HL-60 (cell line): ENCODE measurements around the gene TOMM40.

Experiments
- DNase-seq, 2 experiments: peaks; one replicate each; pipeline ENCODE4 v3.0.0-alpha.2; 2010 to 2020; ENCODE audit warnings: low read depth in 1 of 2, low spot score in 1 of 2
- H3K27ac ChIP-seq: fragments of 250-450 bp; sonication (Bioruptor Pico); replicated peaks from 2 replicates; pipeline ENCODE4 v1.5.1; 2020; ENCODE audit warnings: mild to moderate bottlenecking, moderate library complexity
- H3K27me3 ChIP-seq: fragments of 250-450 bp; sonication (Bioruptor Pico); 2 replicates; pipeline ENCODE4 v1.5.1; 2021; ENCODE audit warnings: mild to moderate bottlenecking, moderate library complexity; ENCODE audit not compliant: insufficient read depth, poor library complexity, severe bottlenecking
- H3K4me3 ChIP-seq: replicated peaks from 2 replicates; pipeline ENCODE4 v1.5.1; 2011; ENCODE audit warnings: mild to moderate bottlenecking, control low read depth, low read length; ENCODE audit not compliant: insufficient read depth
- CTCF ChIP-seq: IDR thresholded peaks from one replicate; pipeline ENCODE4 v1.5.1; 2011; ENCODE audit warnings: low read length, control low read depth, inconsistent platforms; ENCODE audit not compliant: insufficient read depth
- GABPA ChIP-seq: IDR thresholded peaks from 2 replicates; pipeline ENCODE4 v1.6.1; 2012; ENCODE audit warnings: low read depth
- POLR2AphosphoS5 ChIP-seq: IDR thresholded peaks from 2 replicates; pipeline ENCODE4 v1.6.1; 2012; ENCODE audit warnings: low read depth
- SPI1 ChIP-seq: IDR thresholded peaks from 2 replicates; pipeline ENCODE4 v1.6.1; 2012; ENCODE audit warnings: low read depth, mild to moderate bottlenecking, borderline replicate concordance
- TF ChIP-seq, protein P1 (sequence below): IDR thresholded peaks from 2 replicates; pipeline ENCODE4 v1.6.1; 2012; ENCODE audit warnings: low read depth; ENCODE audit not compliant: insufficient replicate concordance

The TOMM40 gene

GRCh38 chr19:44931541-44931940, 40.5 kb downstream of the TOMM40 start:
- H3K4me3 ChIP-seq, result no peak overlapping the region
- no peaks in the 10 kb centered on the region for H3K27me3 ChIP-seq
- no peak for DNase-seq
- no peak overlapping the region for H3K27ac ChIP-seq
- TF ChIP-seq, protein P1, sequence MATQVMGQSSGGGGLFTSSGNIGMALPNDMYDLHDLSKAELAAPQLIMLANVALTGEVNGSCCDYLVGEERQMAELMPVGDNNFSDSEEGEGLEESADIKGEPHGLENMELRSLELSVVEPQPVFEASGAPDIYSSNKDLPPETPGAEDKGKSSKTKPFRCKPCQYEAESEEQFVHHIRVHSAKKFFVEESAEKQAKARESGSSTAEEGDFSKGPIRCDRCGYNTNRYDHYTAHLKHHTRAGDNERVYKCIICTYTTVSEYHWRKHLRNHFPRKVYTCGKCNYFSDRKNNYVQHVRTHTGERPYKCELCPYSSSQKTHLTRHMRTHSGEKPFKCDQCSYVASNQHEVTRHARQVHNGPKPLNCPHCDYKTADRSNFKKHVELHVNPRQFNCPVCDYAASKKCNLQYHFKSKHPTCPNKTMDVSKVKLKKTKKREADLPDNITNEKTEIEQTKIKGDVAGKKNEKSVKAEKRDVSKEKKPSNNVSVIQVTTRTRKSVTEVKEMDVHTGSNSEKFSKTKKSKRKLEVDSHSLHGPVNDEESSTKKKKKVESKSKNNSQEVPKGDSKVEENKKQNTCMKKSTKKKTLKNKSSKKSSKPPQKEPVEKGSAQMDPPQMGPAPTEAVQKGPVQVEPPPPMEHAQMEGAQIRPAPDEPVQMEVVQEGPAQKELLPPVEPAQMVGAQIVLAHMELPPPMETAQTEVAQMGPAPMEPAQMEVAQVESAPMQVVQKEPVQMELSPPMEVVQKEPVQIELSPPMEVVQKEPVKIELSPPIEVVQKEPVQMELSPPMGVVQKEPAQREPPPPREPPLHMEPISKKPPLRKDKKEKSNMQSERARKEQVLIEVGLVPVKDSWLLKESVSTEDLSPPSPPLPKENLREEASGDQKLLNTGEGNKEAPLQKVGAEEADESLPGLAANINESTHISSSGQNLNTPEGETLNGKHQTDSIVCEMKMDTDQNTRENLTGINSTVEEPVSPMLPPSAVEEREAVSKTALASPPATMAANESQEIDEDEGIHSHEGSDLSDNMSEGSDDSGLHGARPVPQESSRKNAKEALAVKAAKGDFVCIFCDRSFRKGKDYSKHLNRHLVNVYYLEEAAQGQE, result no peak
- TF ChIP-seq SPI1, result no peak
- TF ChIP-seq GABPA, result no peak
- no peak for TF ChIP-seq POLR2AphosphoS5
- TF ChIP-seq CTCF, result no peak

DNA sequence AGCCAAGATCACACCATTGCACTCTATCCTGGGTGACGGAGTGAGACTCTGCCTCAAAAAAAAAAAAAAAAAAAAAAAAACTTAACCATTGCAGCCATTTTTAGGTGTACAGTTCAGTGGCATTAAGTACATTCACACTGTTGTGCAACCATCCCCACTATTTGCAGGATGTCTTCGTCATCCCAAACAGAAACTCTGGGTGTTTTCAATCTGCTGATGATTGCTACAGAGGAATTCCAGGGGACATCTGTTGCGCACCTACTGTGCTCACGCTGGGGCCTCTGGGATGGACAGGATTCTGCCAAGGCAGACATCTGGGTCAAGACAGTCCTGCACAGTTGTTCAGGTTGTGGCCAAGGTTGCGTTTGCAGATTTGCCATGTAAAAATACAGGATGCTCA, 48.6 kb downstream of the TOMM40 start:
- DNase-seq, result peak in 1 of 2 experiments; percentile 57
- Histone ChIP-seq H3K27ac (no peak overlapping the region), H3K4me3 (no peak overlapping the region), H3K27me3 (no peaks in the 10 kb centered on the region)
- no peak for TF ChIP-seq SPI1
- TF ChIP-seq POLR2AphosphoS5, result no peak
- TF ChIP-seq, protein P1, result no peak
- TF ChIP-seq CTCF, result no peak
- TF ChIP-seq GABPA, result no peak

DNA sequence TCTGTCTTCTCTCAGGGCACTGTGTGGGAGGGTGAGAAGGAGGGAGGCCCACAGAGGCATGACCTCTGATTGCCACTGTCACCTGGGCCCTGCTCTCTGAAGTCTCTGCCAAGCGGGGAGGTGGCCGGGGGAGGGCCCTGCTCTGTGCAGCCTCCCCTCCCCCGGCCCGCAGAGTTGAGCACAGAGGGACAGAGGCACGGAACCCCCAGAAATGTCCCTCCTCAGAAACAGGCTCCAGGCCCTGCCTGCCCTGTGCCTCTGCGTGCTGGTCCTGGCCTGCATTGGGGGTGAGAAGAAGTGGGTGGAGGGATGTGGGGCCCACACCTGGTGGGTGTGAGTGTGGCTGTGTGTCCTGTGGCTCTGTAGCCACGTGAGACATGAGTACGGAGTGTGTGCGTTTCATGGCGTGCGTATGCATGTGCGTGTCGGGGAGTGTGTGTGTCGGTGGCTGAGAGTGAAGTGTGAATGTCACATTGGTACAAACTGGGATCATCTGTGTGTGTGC, 51.1 kb downstream of the TOMM40 start, which contains the start of gene APOC4:
Gene APOC4, plus strand, starts transcription at position 171 of the 505 bp plus-strand sequence. Its CDS starts 41 bp downstream, at position 212.
- TF ChIP-seq, protein P1, result no peak
- no peak for TF ChIP-seq GABPA
- no peak for TF ChIP-seq SPI1
- no peak for TF ChIP-seq POLR2AphosphoS5
- no peak for TF ChIP-seq CTCF
- no peak within 1 kb of the TSS for H3K4me3 ChIP-seq
- DNase-seq, result no peak
- H3K27me3 ChIP-seq, result no peaks in the 10 kb centered on the region
- no peak within 1 kb of the TSS for H3K27ac ChIP-seq
